Endothelial cell of umbilical vein (primary cell): ENCODE results near the gene GAL3ST3. TPM values are rescaled to one million over a fixed set of nuclear protein-coding genes. Genes with fewer than 3 reads are reported as not detected.

Experiments used
- BruUV-seq: library from RNA; stranded (reverse); fragments of 400-500 nt; replicated peaks from 2 replicates; lab custom pipeline; 2021; lab: Mats Ljungman, UMichigan
- CTCF ChIA-PET: fragments of 300-600, 350-600 bp; sonication (Branson Sonifier 250); formaldehyde crosslinking; loops from one replicate; lab custom pipeline; 2021; ENCODE audit warnings: antibody characterized with exemption, inconsistent platforms; lab: Charles Lee
- POLR2A ChIA-PET: fragments of 300-600, 350-600 bp; sonication (Branson Sonifier 250); formaldehyde crosslinking; loops from one replicate; lab custom pipeline; 2021; ENCODE audit warnings: antibody characterized with exemption, inconsistent platforms; lab: Charles Lee
- DNase-seq: peaks from one replicate; pipeline ENCODE4 v3.0.0-alpha.2; 2011; ENCODE audit warnings: low read depth, low spot score
- FAIRE-seq: peaks from 2 replicates; lab custom pipeline; 2011; peaks lifted over from hg19 to GRCh38; lab: Jason Lieb, UNC
- H2AFZ ChIP-seq: 2 replicates; pipeline ENCODE4 v1.6.0; 2012; ENCODE audit warnings: low read depth, low read length, control low read depth, inconsistent platforms
- H3K27ac ChIP-seq: 2 replicates; pipeline ENCODE4 v1.5.1; 2011; ENCODE audit warnings: low read depth, mild to moderate bottlenecking, control low read depth, low read length, moderate library complexity; ENCODE audit not compliant: insufficient read depth
- H3K27me3 ChIP-seq, 2 experiments: 2 replicates each; pipeline versions ENCODE4 v1.6.0 to v1.6.1; 2011; ENCODE audit warnings: low read length in 2 of 2, mixed read lengths in 1 of 2; ENCODE audit not compliant: control insufficient read depth in 2 of 2, insufficient read depth in 2 of 2
- H3K36me3 ChIP-seq, 2 experiments: 2 replicates in 1 of 2; 3 replicates in 1 of 2; pipeline ENCODE4 v1.5.1; 2011; ENCODE audit warnings: low read length in 2 of 2, mild to moderate bottlenecking in 1 of 2, moderate library complexity in 1 of 2; ENCODE audit not compliant: control insufficient read depth in 2 of 2, insufficient read depth in 2 of 2; ENCODE audit errors: extremely low read depth in 1 of 2
- H3K4me1 ChIP-seq: 3 replicates; pipeline ENCODE4 v1.5.1; 2011; ENCODE audit warnings: mild to moderate bottlenecking, low read length; ENCODE audit not compliant: control insufficient read depth, insufficient read depth; ENCODE audit errors: extremely low read depth
- H3K4me2 ChIP-seq: 2 replicates; pipeline ENCODE4 v1.6.1; 2011; ENCODE audit warnings: low read length, control low read depth, mixed read lengths; ENCODE audit not compliant: insufficient read depth
- H3K4me3 ChIP-seq, 3 experiments: fragments of 200-600 bp in 1 of 3; sonication (generic), shearing (Covaris generic) in 1 of 3; replicated peaks in 1 of 3; 2 replicates each; pipeline ENCODE4 v1.5.1; 2011 to 2016; ENCODE audit warnings: control low read depth in 3 of 3, low read length in 3 of 3, mild to moderate bottlenecking in 2 of 3, inconsistent platforms in 1 of 3, low read depth in 1 of 3, moderate library complexity in 1 of 3; ENCODE audit not compliant: insufficient read depth in 1 of 3
- H3K79me2 ChIP-seq: 2 replicates; pipeline ENCODE4 v1.6.0; 2012; ENCODE audit warnings: low read length, inconsistent platforms; ENCODE audit not compliant: control insufficient read depth, insufficient read depth
- H3K9ac ChIP-seq: replicated peaks from 2 replicates; pipeline ENCODE3; 2011; ENCODE audit warnings: low read length, control low read depth; ENCODE audit not compliant: insufficient read depth; ENCODE audit errors: extremely low read depth
- H3K9me1 ChIP-seq: replicated peaks from 3 replicates; pipeline ENCODE4 v1.6.0; 2011; ENCODE audit warnings: mild to moderate bottlenecking, low read length; ENCODE audit not compliant: control insufficient read depth, insufficient read depth; ENCODE audit errors: extremely low read depth
- H3K9me3 ChIP-seq: replicated peaks from 2 replicates; pipeline ENCODE4 v1.5.1; 2012; ENCODE audit warnings: low read length, inconsistent platforms; ENCODE audit not compliant: control insufficient read depth, insufficient read depth
- H4K20me1 ChIP-seq: replicated peaks from 2 replicates; pipeline ENCODE3; 2011; ENCODE audit warnings: mild to moderate bottlenecking, low read length; ENCODE audit not compliant: control insufficient read depth, insufficient read depth; ENCODE audit errors: extremely low read depth
- EZH2 ChIP-seq: IDR thresholded peaks from 2 replicates; pipeline ENCODE4 v1.6.1; 2012; ENCODE audit warnings: borderline replicate concordance, low read depth, mild to moderate bottlenecking, moderate library complexity, low read length, inconsistent platforms; ENCODE audit not compliant: severe bottlenecking
- FOS ChIP-seq: IDR thresholded peaks from 2 replicates; pipeline ENCODE4 v1.6.1; 2011; ENCODE audit warnings: mild to moderate bottlenecking, low read length, moderate library complexity, borderline replicate concordance; ENCODE audit not compliant: insufficient read depth
- GATA2 ChIP-seq: IDR thresholded peaks from 2 replicates; pipeline ENCODE4 v1.7.0; 2011; ENCODE audit warnings: low read depth, mild to moderate bottlenecking, moderate library complexity, mixed read lengths, low read length; ENCODE audit not compliant: insufficient read length, insufficient read depth
- JUN ChIP-seq: IDR thresholded peaks from 2 replicates; pipeline ENCODE4 v1.6.1; 2011; ENCODE audit warnings: borderline replicate concordance, low read depth; ENCODE audit not compliant: insufficient read length, insufficient read depth
- MYC ChIP-seq: IDR thresholded peaks from one replicate; pipeline ENCODE4 v1.6.1; 2011; ENCODE audit warnings: mild to moderate bottlenecking, low read depth, low read length
- POLR2A ChIP-seq: IDR thresholded peaks from 2 replicates; pipeline ENCODE4 v1.6.1; 2012; ENCODE audit warnings: low read depth, mild to moderate bottlenecking, control low read depth, low read length
- POLR2AphosphoS5 ChIP-seq: IDR thresholded peaks from 2 replicates; pipeline ENCODE4 v1.6.1; 2012; ENCODE audit warnings: low read depth, mild to moderate bottlenecking, control low read depth, low read length, moderate library complexity; ENCODE audit not compliant: insufficient read depth
- dilution Hi-C: fragments of 300-500 bp; cut with MboI; formaldehyde crosslinking; loops from one replicate; pipeline ENCODE4 v1.15.0; 2019; ENCODE audit warnings: low sequenced_read_pairs; ENCODE audit not compliant: extremely low pct_ligation_motif_present
- intact Hi-C: fragments of 100-400 bp; cut with micrococcal nuclease; formaldehyde crosslinking; loops from one replicate; pipeline ENCODE4 v1.10.0; 2022
- polyA plus RNA-seq, 4 experiments: library from polyadenylated mRNA; depleted of rRNA in 3 of 4; stranded (reverse) in 3 of 4; unstranded in 1 of 4; fragments of >200 nt; gene quantifications; 2 replicates each; pipeline versions ENCODE4 v1.2.1 to v1.2.3, GENCODE V29; 2011 to 2012; ENCODE audit warnings: missing spikeins in 1 of 4
- total RNA-seq: library from RNA; stranded (reverse); gene quantifications from 2 replicates; pipeline ENCODE4 v1.2.3, GENCODE V29; 2021
- TF ChIP-seq, protein P1 (sequence below): IDR thresholded peaks from 2 replicates; pipeline ENCODE4 v1.6.1; 2011; ENCODE audit not compliant: insufficient read depth, insufficient read length
- TF ChIP-seq, protein P2 (sequence below), 2 donors: IDR thresholded peaks; 1 replicate in 1 of 2; 2 replicates in 1 of 2; pipeline ENCODE4 v1.5.1; 2011; ENCODE audit warnings: low read length in 2 of 2, mild to moderate bottlenecking in 2 of 2, moderate library complexity in 2 of 2, control low read depth in 1 of 2, inconsistent platforms in 1 of 2, low read depth in 1 of 2; ENCODE audit not compliant: insufficient read depth in 1 of 2; ENCODE audit errors: extremely low read depth in 1 of 2

Gene GAL3ST3
- total and polyA plus RNA-seq, 2 donors (not counting 3 experiments of a cell fraction or from before 2014, with no cell fraction given) = 0.15 TPM; not detected in 1

DNA sequence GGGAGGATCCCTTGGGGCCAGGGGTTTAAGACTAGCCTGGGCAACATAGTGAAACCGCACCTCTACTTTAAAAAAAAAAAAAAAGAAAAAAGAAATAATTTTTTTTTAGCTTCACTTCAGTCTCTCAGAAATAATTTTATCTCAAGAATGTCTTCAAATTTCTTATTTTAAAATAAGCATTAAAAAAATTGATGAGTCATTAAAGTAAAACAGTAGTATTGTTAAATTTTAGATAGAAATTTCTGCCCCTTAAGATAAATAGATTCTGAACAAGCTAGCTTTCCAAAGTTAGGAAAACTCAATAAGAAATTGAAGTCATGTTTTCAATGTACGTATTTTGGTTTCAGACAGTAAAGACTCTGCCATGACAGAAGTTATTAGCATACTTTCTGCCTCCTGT, 13.4 kb upstream of the GAL3ST3 start:
- peaks cover 49 to 61% of the 10 kb centered on the region in 2 experiments for H3K36me3 ChIP-seq
- no peak overlapping the region for H3K27ac ChIP-seq
- BruUV-seq = no TSS peak
- no peaks in the 10 kb centered on the region for H3K9me1 ChIP-seq
- no peaks in the 10 kb centered on the region for H4K20me1 ChIP-seq
- no peak overlapping the region for H3K4me3 ChIP-seq
- dilution Hi-C loops = no loop called here
- TF ChIP-seq MYC (no peak), EZH2 (no peak), POLR2AphosphoS5 (no peak), GATA2 (no peak), FOS (no peak)
- TF ChIP-seq, protein P1, sequence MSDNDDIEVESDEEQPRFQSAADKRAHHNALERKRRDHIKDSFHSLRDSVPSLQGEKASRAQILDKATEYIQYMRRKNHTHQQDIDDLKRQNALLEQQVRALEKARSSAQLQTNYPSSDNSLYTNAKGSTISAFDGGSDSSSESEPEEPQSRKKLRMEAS = no peak
- DNase-seq (no peak), FAIRE-seq (no peak)
- H3K9me3 ChIP-seq = no peaks in the 10 kb centered on the region
- H3K79me2 ChIP-seq = peaks cover 11% of the 10 kb centered on the region
- no peak overlapping the region for H3K4me2 ChIP-seq
- ChIA-PET POLR2A (interaction anchor here (0.6 kb wide), 1 partner anchor 10 kb away, joined by 4 read pairs; the partner anchor contains the start of gene SF3B2), CTCF (interaction anchor here (0.6 to 1.5 kb wide), 2 partner anchors 72 to 512 kb away, joined by 3 to 5 read pairs; no protein-coding TSS in a partner anchor)
- H3K4me1 ChIP-seq = no peaks in the 10 kb centered on the region
- no peak overlapping the region for H2AFZ ChIP-seq
- no peak overlapping the region for H3K9ac ChIP-seq
- H3K27me3 ChIP-seq = no peaks in the 10 kb centered on the region
- intact Hi-C loops = no loop called here

DNA sequence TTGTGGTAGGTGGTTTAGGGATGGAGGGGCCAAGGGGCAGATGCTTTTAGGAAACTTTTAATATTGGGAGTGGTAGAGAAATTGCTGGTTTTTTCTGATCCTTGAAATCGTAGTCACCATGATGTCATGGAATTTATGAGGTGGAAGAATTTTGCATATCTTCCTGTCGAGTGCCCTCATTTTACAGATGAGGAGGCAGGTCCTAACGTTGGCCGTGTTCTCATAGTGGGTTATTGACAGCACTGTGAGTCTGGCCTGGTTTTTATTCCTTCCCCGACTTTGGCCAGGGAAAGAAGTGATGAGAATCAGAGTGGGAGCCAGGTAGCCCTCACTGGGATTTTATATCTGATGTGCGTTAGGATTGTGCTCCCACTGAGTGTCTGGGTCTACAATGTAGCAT, 12.3 kb upstream of the GAL3ST3 start:
- dilution Hi-C loops (no loop called here), intact Hi-C loops (no loop called here)
- H3K79me2 ChIP-seq = peaks cover 11% of the 10 kb centered on the region
- no peaks in the 10 kb centered on the region for H3K27me3 ChIP-seq
- no peaks in the 10 kb centered on the region for H4K20me1 ChIP-seq
- no peak for DNase-seq
- H3K27ac ChIP-seq = no peak overlapping the region
- H3K4me3 ChIP-seq = no peak overlapping the region
- no TSS peak for BruUV-seq
- H3K9me3 ChIP-seq = no peaks in the 10 kb centered on the region
- POLR2A ChIA-PET = no interaction called here
- no peak overlapping the region for H2AFZ ChIP-seq
- H3K4me1 ChIP-seq = no peaks in the 10 kb centered on the region
- TF ChIP-seq, protein P2, sequence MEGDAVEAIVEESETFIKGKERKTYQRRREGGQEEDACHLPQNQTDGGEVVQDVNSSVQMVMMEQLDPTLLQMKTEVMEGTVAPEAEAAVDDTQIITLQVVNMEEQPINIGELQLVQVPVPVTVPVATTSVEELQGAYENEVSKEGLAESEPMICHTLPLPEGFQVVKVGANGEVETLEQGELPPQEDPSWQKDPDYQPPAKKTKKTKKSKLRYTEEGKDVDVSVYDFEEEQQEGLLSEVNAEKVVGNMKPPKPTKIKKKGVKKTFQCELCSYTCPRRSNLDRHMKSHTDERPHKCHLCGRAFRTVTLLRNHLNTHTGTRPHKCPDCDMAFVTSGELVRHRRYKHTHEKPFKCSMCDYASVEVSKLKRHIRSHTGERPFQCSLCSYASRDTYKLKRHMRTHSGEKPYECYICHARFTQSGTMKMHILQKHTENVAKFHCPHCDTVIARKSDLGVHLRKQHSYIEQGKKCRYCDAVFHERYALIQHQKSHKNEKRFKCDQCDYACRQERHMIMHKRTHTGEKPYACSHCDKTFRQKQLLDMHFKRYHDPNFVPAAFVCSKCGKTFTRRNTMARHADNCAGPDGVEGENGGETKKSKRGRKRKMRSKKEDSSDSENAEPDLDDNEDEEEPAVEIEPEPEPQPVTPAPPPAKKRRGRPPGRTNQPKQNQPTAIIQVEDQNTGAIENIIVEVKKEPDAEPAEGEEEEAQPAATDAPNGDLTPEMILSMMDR (IDR thresholded peaks at IDR 0.05; ENCODE audit: extremely low read depth in 1 of 2, insufficient read depth in 1 of 2, low read depth in 1 of 2, low read length in 2 of 2) = no peak
- TF ChIP-seq GATA2 (no peak), POLR2AphosphoS5 (no peak), EZH2 (no peak), JUN (no peak), FOS (no peak), MYC (no peak), POLR2A (no peak)
- TF ChIP-seq, protein P1 = no peak
- peaks cover 49 to 62% of the 10 kb centered on the region in 2 experiments for H3K36me3 ChIP-seq
- H3K9ac ChIP-seq = no peak overlapping the region
- CTCF ChIA-PET = no interaction called here
- H3K4me2 ChIP-seq = no peak overlapping the region
- H3K9me1 ChIP-seq = no peaks in the 10 kb centered on the region
- no peak for FAIRE-seq
